Activated CD4-positive, alpha-beta T cell treated with anti-CD3 and anti-CD28 coated beads, Interleukin-2, Interleukin-4, amounts not matched to agents 100 ng/mL and 50 ng/mL, durations not matched to agents 16 hours and 8 hours (primary cell): ENCODE measurements around the gene TNNI3K.

Experiments used
- DNase-seq: peaks from one replicate; pipeline ENCODE4 v3.0.0-alpha.2; 2020; ENCODE audit warnings: low spot score

The TNNI3K gene

GRCh38 chr1:74504125-74504932 lies 269.1 kb downstream of the TNNI3K start:
- peak; percentile 56 for DNase-seq

- DNase-seq, result no peak
These were observed 269.8 kb downstream of the TNNI3K start for GRCh38 chr1:74504933-74505512.

GRCh38 chr1:74505928-74506710 lies 270.9 kb downstream of the TNNI3K start:
- DNase-seq, result no peak

- no peak for DNase-seq
These were observed 273.3 kb downstream of the TNNI3K start for GRCh38 chr1:74508449-74508848.

- no peak for DNase-seq
These were observed 277.2 kb downstream of the TNNI3K start, which contains the start of gene LRRC53 for GRCh38 chr1:74512170-74512915. LRRC53 (minus strand) TSS chr1:74512611; CDS start chr1:74483349, 29,262 bp downstream.

GRCh38 chr1:74513411-74514300 lies 278.5 kb downstream of the TNNI3K start:
- DNase-seq, result no peak

- DNase-seq, result no peak
These were observed 282.4 kb downstream of the TNNI3K start for GRCh38 chr1:74517599-74518051.

- no peak for DNase-seq
These were observed 287.0 kb downstream of the TNNI3K start for GRCh38 chr1:74522148-74522547.

- DNase-seq, result no peak
These were observed 288.8 kb downstream of the TNNI3K start for GRCh38 chr1:74523873-74524480.

GRCh38 chr1:74526708-74527107 lies 291.5 kb downstream of the TNNI3K start:
- no peak for DNase-seq

- DNase-seq, result no peak
These were observed 292.9 kb downstream of the TNNI3K start for GRCh38 chr1:74528123-74528522.

GRCh38 chr1:74530892-74531291 lies 295.7 kb downstream of the TNNI3K start:
- DNase-seq, result no peak

- no peak for DNase-seq
These were observed 296.6 kb downstream of the TNNI3K start for GRCh38 chr1:74531796-74532195.

- no peak for DNase-seq
These were observed 299.1 kb downstream of the TNNI3K start for GRCh38 chr1:74534241-74534640.

- no peak for DNase-seq
These were observed 310.6 kb downstream of the TNNI3K start for GRCh38 chr1:74545821-74546220.

GRCh38 chr1:74548961-74549750 lies 314.0 kb downstream of the TNNI3K start:
- DNase-seq, result no peak

GRCh38 chr1:74549932-74550331 lies 314.7 kb downstream of the TNNI3K start:
- DNase-seq, result no peak

GRCh38 chr1:74570797-74571492 lies 335.8 kb downstream of the TNNI3K start:
- DNase-seq, result no peak

GRCh38 chr1:74571493-74571800 lies 336.3 kb downstream of the TNNI3K start:
- no peak for DNase-seq
